GM19240 (cell line): ENCODE results near the gene USP16.
"Not testable (repeated sequence)": the region's sequence is repeated elsewhere in the genome, so short reads cannot be mapped to it uniquely, and the experiment has no call there.

Source experiments
- DNase-seq: peaks from one replicate; pipeline ENCODE4 v3.0.0; 2011; ENCODE audit warnings: low spot score; ENCODE audit not compliant: insufficient read length

The USP16 gene

GRCh38 chr21:29033301-29033700 is 8.8 kb downstream of the USP16 start:
- DNase-seq, result no peak

- DNase-seq, result no peak
Measured at GRCh38 chr21:29033871-29034270, 9.4 kb downstream of the USP16 start.

GRCh38 chr21:29034678-29035077 is 10.2 kb downstream of the USP16 start:
- DNase-seq, result no peak

- no peak for DNase-seq
Measured at GRCh38 chr21:29052224-29052623, 27.8 kb downstream of the USP16 start.

- no peak for DNase-seq
Measured at GRCh38 chr21:29053011-29053553, 28.6 kb downstream of the USP16 start.

- no peak for DNase-seq
Measured at GRCh38 chr21:29053656-29054055, 29.2 kb downstream of the USP16 start.

- DNase-seq, result no peak
Measured at GRCh38 chr21:29055080-29055479, 30.6 kb downstream of the USP16 start.

GRCh38 chr21:29056005-29056404 is 31.5 kb downstream of the USP16 start:
- no peak for DNase-seq

- DNase-seq, result no peak
Measured at GRCh38 chr21:29056538-29057050, 32.1 kb downstream of the USP16 start.

GRCh38 chr21:29064850-29065481 is 40.5 kb downstream of the USP16 start:
- no peak for DNase-seq

- no peak for DNase-seq
Measured at GRCh38 chr21:29072873-29073221, 48.4 kb downstream of the USP16 start.

- DNase-seq, result peak; percentile 81
Measured at GRCh38 chr21:29073222-29074006, 48.9 kb downstream of the USP16 start, which contains the start of gene CCT8. Gene CCT8, minus strand, starts transcription at chr21:29073648. Its CDS starts 58 bp downstream, at chr21:29073590.

GRCh38 chr21:29074007-29074376 is 49.5 kb downstream of the USP16 start:
- DNase-seq, result no peak

- no peak for DNase-seq
Measured at GRCh38 chr21:29074783-29075182, 50.3 kb downstream of the USP16 start.

GRCh38 chr21:29075706-29076466 is 51.4 kb downstream of the USP16 start:
- DNase-seq, result no peak

- DNase-seq, result not testable (repeated sequence)
Measured at GRCh38 chr21:29076731-29077640, 52.5 kb downstream of the USP16 start.

- DNase-seq, result no peak
Measured at GRCh38 chr21:29077651-29078090, 53.2 kb downstream of the USP16 start.

GRCh38 chr21:29078869-29079767 is 54.6 kb downstream of the USP16 start:
- no peak for DNase-seq

GRCh38 chr21:29080454-29080941 is 56.0 kb downstream of the USP16 start:
- DNase-seq, result no peak
